GM19351 (cell line): ENCODE measurements around the gene TRIM67.
A peak's percentile ranks its signal among the peaks of the same experiment; 100 is the strongest.
"Not testable (repeated sequence)": the region's sequence is repeated elsewhere in the genome, so short reads cannot be mapped to it uniquely, and the experiment has no call there.

Experiments
- ATAC-seq: cut with Tn5 transposase; IDR thresholded peaks from one replicate; pipeline ENCODE4 v1.9.1; 2021; ENCODE audit warnings: mild to moderate bottlenecking, moderate library complexity; ENCODE audit not compliant: unreplicated experiment

The TRIM67 gene

GRCh38 chr1:231161667-231162296, at the start of gene TRIM67:
Gene TRIM67, plus strand, starts transcription at chr1:231162058. Its CDS starts 912 bp downstream, at chr1:231162970.
- ATAC-seq: peak; percentile 13

- no peak for ATAC-seq
Measured at GRCh38 chr1:231116738-231117137, 45.1 kb upstream of the TRIM67 start.

GRCh38 chr1:231118704-231119453, 43.0 kb upstream of the TRIM67 start:
- no peak for ATAC-seq

- no peak for ATAC-seq
Measured at GRCh38 chr1:231121533-231121932, 40.3 kb upstream of the TRIM67 start.

GRCh38 chr1:231122143-231122542, 39.7 kb upstream of the TRIM67 start:
- ATAC-seq: no peak

GRCh38 chr1:231124746-231125145, 37.1 kb upstream of the TRIM67 start:
- ATAC-seq: no peak

- no peak for ATAC-seq
Measured at GRCh38 chr1:231125972-231126580, 35.8 kb upstream of the TRIM67 start.

GRCh38 chr1:231127106-231127505, 34.8 kb upstream of the TRIM67 start:
- not testable (repeated sequence) for ATAC-seq

- not testable (repeated sequence) for ATAC-seq
Measured at GRCh38 chr1:231128471-231128870, 33.4 kb upstream of the TRIM67 start.

- ATAC-seq: no peak
Measured at GRCh38 chr1:231130544-231130943, 31.3 kb upstream of the TRIM67 start.

- not testable (repeated sequence) for ATAC-seq
Measured at GRCh38 chr1:231132591-231132990, 29.3 kb upstream of the TRIM67 start.

- ATAC-seq: no peak
Measured at GRCh38 chr1:231134624-231135023, 27.2 kb upstream of the TRIM67 start.

GRCh38 chr1:231138236-231138635, 23.6 kb upstream of the TRIM67 start:
- no peak for ATAC-seq

- ATAC-seq: no peak
Measured at GRCh38 chr1:231139125-231139649, 22.7 kb upstream of the TRIM67 start.

GRCh38 chr1:231139659-231140654, 21.9 kb upstream of the TRIM67 start:
- ATAC-seq: no peak

- ATAC-seq: no peak
Measured at GRCh38 chr1:231144416-231145193, 17.3 kb upstream of the TRIM67 start.

GRCh38 chr1:231147896-231148295, 14.0 kb upstream of the TRIM67 start:
- ATAC-seq: no peak

- ATAC-seq: no peak
Measured at GRCh38 chr1:231151811-231152210, 10.0 kb upstream of the TRIM67 start.

- ATAC-seq: no peak
Measured at GRCh38 chr1:231153726-231154125, 8.1 kb upstream of the TRIM67 start.

- no peak for ATAC-seq
Measured at GRCh38 chr1:231155808-231156207, 6.0 kb upstream of the TRIM67 start.
